Stimulated activated CD4-positive, alpha-beta T cell treated with anti-CD3 and anti-CD28 coated beads, Interleukin-4, amount 100 ng/mL, for 24 hours (primary cell): ENCODE data around the gene GUCA1A.
"Not testable (repeated sequence)": the region's sequence is repeated elsewhere in the genome, so short reads cannot be mapped to it uniquely, and the experiment has no call there.

Experiments used
- DNase-seq: peaks from one replicate; pipeline ENCODE4 v3.0.0-alpha.2; 2020

The GUCA1A gene

GRCh38 chr6:42179261-42179944 lies 6.2 kb downstream of the GUCA1A start:
- DNase-seq: no peak

- DNase-seq: peak; percentile 9
Measured at GRCh38 chr6:42179945-42180313, 6.8 kb downstream of the GUCA1A start.

- no peak for DNase-seq
Measured at GRCh38 chr6:42182101-42182500, 8.9 kb downstream of the GUCA1A start.

DNA sequence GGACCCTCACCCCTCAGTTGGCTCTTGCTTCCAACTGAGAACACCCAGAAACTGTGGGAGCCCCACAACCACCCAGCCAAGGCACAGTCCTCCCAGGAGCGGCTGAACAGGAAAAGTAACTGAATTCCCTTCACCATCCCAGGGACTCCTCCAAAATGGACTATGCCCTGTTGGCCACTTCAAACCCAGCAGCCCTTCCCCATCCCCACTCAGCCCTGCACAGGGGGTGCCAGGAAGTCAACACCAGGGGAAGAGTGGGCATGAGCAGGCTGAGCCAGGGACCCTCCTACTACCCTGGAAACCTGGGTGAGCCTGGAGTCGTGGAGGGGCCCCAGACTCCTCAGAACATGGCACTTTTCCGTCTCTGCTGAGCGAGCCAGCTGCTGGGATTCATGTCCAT lies 11.3 kb downstream of the GUCA1A start:
- DNase-seq: no peak

DNA sequence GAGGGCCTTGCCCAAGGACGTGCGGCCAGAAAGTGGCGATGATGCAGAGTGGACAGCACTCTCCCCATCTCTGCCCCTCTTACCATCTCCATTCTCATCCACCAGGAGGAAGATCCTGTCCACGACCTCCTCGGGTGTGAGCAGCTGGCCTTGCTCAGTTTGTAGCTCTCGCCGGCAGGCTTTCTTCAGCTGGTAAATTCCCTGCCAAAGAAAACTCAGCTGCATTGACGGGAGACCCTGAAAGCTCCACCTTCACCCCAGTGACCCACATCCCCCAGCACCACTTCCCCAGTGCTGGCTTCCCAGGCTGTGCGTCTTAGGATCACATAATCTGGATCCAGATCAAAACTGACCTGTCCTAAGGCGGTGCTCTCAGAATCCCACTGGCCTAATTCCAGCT lies 12.4 kb downstream of the GUCA1A start:
- DNase-seq: no peak

GRCh38 chr6:42188406-42188805 lies 15.2 kb downstream of the GUCA1A start:
- DNase-seq: no peak

DNA sequence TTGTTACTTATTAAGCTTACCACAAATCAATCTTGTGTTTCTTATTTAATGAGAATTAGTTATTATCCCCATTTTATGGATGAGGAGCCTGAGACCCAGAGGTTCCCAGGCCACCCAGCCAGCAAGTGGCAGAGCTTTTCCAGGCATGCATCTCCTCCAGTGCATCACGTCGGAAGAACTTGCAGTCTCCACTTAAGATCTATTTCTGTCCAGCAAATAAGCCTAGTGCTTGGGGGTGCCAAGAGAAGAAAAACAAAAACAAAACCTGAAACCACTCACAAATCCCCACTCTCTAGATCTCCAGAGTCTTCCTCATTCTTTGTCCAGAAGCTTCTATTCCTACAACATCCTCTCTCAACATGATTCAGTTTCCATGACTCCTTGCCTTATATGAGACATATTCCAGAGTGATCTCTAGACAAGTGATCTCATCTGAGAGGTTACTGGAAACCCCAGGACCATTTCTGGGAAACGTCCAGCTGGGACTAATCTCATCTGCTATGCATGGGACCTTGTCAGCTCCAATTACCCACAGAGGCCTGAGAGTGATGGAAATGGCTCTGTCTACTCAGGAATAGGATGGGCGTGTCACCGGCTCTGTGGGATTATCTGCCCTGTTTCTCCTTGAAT lies 17.5 kb downstream of the GUCA1A start:
- DNase-seq: no peak

DNA sequence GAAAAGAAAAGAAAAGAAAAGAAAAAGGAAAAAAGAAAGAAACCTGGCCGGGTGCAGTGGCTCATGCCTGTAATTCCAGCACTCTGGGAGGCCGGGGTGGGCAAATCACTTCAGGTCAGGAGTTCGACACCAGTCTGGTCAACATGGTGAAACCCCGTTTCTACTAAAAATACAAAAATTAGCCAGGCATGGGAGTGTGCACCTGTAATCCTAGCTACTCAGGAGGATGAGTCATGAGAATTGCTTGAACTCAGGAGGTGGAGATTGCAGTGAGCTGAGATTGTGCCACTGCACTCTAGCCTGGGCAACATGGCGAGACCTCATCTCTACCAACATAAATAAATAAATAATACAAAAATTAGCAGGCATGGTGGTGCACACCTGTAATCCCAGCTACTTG lies 19.2 kb downstream of the GUCA1A start:
- not testable (repeated sequence) for DNase-seq

DNA sequence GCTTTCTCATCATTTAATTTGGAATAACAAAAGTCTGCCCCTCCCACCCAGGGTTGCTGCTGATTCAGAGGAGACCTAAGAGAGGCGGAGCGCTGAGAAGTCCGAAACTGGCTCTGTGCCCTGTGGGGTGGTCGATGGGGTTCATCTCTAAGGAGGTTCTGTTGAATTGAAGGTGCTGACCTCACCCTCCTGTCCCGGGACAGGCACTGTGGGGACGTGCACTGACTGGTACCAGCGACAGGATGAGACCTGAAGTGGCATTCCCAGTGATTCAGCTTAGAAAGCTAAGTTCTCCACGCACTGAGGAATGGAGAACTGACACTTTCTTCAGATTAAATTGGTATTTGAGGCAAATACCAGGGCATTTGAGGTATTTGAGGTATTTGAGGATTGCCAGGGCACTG lies 20.3 kb downstream of the GUCA1A start:
- no peak for DNase-seq

DNA sequence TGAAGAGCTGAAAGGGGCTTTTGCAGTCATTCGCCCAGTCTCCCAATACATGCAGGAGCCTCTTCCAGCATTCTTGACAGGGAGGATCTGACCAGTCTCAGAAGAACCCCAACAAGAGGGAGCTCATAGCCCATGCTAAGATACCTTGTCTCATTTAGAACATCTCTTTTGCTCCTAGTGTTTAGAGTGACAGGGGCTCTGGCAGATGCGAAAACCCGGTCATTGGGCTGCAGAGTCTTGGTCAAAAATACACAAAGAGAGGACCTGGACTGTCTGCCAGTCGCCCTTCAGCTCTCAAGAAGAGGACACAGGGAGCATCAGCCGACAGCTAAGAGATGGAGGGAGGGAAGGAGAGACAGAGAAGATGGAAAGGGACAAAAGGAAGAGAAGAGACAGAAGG lies 20.9 kb downstream of the GUCA1A start:
- no peak for DNase-seq

DNA sequence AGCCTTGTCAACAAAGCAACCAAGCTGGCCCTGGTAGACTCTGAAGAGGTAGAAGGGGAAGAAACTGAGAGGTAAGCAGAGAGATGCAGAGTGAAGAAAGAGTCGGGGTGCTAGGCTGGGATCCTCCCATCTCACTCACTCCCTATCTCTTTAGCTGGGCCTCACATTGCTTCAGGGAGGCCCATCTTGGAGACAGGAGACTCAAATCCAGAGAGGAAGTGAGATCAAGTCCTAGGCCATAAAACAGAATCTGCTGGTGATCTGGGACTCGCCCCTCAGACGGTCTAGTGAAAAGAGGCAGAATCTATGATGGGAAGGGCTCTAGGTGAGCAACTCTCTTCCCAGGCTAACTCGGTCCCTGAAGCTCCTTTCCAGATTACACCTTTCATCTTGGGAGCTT lies 22.3 kb downstream of the GUCA1A start:
- no peak for DNase-seq

DNA sequence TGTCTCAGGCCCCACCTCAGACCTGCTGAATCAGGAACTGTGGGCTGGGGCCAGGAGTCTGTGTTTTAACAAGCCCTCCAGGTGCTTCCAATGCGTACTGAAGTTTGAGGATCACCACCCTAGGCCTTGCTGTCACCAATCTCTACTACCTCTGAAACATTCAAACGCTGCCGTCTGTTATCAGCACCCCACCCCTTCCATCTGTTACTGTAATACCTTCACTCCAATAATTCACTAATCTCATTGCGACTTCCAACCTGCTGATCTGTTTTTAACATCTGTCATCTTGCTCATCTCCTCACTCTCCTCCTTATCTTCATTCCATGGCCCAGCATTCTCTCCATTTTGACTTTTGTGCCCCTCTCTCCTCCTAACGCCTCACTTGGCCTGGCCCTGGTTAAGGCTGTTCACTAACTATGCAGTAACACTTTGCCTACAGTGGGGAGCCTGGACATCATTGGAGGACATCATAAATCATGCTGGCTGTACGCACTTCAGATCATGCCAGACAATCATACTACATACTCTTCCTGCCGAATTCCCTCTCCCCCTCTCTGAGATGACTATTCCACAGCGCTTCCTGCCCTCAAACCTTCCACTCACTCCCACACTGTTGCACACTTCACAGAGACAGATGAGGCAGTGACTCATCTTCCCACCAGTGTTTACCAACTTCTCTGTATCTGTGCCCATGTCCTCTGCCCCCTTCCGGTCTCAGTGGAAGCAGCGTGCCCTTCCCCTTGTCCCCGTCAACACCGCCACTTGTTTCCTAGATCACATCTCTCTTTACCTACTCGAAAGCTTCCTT lies 24.6 kb downstream of the GUCA1A start:
- DNase-seq: peak; percentile 24

- DNase-seq: no peak
Measured at GRCh38 chr6:42199106-42199981, 26.2 kb downstream of the GUCA1A start.

DNA sequence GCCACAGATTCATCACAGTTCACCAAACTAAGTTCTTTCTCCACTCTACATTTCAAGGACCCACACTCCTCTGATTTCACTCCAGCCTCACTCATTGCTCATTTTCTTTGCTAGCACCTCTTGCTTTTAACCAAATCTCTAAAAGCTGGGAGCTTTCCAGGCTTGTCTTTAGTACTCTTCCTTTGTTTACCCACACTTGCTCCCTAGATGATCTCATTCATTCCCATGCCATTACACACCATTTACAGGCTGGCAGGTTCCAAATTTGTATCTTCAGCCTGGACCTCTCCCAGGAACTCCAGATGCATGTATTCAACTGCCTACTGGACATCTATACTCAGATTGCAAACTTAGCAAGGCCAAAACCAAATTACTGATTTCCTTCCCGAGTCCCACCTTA lies 26.9 kb downstream of the GUCA1A start:
- DNase-seq: no peak

DNA sequence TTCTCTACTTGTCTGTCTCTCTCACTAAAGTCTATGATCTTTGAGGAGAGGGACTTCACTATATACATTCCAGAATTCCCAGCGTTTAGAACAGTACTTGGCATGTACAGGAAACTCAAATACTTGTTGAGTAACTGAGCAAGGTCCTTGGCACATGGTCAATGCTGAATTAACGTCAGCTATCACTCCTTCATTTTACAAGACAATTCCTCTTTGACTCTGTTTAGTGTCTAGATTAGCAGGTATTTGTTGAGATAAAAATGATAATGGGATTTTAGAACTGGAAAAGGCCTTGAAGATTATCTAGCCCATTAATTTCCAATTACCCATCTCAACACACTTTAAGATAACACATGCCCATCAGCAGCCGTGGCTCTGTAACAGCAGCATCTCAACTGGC lies 28.2 kb downstream of the GUCA1A start:
- DNase-seq: no peak

- DNase-seq: not testable (repeated sequence)
Measured at GRCh38 chr6:42202131-42202915, 29.2 kb downstream of the GUCA1A start.

GRCh38 chr6:42203183-42203582 lies 30.0 kb downstream of the GUCA1A start:
- no peak for DNase-seq

DNA sequence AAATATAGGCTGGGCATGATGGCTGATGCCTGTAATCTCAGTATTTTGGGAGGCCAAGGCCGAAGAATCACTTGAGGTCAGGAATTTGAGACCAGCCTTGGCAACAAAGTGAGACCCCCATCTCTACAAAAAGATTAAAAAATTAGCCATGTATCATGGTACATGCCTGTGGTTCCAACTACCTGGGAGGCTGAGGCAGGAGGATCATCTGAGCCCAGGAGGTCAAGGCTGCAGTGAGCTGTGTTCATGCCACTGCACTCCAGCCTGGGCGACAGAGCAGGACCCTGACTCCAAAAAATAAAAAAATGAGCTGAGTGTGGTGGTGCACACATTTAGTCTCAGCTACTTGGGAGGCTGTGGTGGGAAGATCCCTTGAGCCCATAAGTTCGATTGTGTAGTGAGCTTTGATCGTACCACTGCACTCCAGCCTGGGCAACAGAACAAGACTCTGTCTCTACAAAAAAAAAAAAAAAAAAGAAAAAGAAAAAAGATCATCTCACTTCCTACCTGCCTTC lies 31.7 kb downstream of the GUCA1A start:
- no peak for DNase-seq

- not testable (repeated sequence) for DNase-seq
Measured at GRCh38 chr6:42207559-42207958, 34.4 kb downstream of the GUCA1A start.

DNA sequence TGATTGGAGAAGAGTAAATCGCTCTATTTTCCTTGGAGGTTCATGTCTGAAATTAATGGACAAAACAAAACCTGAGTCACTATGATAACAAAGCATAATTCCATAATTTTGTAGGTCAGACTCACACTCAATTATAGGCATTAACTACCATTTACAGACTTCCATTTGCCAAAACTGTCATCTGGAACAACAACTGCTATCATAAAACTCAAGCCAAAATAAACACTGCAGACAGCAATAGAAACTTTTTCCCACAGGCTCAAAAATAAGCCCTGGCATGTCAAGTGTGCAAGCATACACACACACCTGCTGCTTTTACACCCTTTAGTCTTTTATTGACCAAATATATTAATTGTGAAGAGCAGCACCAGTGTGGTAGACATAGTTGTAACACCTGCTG lies 37.4 kb downstream of the GUCA1A start:
- no peak for DNase-seq

DNA sequence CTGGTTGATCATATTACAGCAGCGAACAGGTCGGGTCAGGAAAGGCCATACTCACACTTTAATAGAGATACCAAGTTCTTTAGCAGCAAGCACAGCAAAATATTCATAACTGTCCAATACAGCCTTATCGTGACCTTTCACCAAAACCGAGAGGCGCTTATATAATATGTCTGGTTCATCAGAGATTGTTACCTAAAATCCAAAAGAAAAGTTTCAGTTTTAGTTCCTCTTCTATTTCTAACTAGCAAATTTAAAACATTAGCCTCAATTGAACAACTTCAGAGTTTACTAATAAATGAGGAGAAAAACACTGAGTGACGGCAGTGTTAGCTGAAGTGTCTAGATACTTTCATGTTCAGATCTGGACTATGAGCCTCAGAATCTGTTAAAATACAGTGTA lies 38.6 kb downstream of the GUCA1A start:
- no peak for DNase-seq

DNA sequence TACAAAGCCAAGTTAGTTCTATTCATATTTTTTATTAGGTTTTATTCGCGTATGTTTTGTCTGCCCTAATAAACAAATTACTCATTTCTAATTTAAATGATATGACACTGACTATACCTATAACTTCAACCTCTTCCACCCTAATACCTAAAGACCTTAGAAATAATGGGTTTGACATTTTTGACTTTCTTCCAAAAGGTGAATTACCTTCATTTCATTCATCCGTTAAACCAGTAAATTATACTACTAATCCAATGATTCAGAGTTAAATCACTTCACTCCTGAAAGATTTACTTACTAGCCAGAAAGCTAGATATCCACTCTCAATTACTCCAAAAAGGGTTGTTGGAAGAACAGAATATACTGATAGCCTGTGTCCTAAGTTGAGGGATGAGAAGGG lies 39.3 kb downstream of the GUCA1A start:
- DNase-seq: no peak
